GM21528 (cell line): Measurements from ENCODE around the gene ATRN.
"Not testable (repeated sequence)": the region's sequence is repeated elsewhere in the genome, so short reads cannot be mapped to it uniquely, and the experiment has no call there.

Experiments used
- ATAC-seq: cut with Tn5 transposase; IDR thresholded peaks from one replicate; pipeline ENCODE4 v1.9.1; 2021; ENCODE audit warnings: mild to moderate bottlenecking, moderate library complexity; ENCODE audit not compliant: unreplicated experiment, low FRiP score

Gene ATRN

DNA sequence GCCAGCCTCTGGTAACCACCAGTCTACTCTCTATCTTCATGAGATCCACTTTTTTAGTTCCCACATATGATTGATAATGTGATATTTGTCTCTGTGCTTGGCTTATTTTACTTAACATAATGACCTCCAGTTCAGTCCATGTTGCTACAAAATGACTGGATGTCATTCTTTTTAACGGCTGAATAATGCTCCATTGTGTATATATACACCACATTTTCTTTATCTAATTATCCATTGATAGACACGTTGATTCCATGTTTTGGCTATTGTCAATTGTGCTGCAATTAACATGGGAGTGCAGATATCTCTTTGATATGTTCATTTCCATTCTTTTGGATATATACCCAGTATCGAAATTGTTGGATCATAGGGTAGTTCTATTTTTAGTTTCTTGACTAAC lies 89.3 kb downstream of the ATRN start:
- no peak for ATAC-seq

DNA sequence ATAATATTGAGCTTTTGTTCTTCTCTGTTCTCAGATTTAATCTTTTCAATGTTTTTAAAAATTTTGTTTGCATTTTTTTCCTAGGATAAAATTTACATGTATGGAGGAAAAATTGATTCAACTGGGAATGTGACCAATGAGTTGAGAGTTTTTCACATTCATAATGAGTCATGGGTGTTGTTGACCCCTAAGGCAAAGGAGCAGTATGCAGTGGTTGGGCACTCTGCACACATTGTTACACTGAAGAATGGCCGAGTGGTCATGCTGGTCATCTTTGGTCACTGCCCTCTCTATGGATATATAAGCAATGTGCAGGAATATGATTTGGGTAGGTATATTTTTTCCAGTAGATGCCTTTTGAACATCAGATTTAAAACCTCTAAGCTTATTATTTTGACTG lies 89.8 kb downstream of the ATRN start:
- no peak for ATAC-seq

DNA sequence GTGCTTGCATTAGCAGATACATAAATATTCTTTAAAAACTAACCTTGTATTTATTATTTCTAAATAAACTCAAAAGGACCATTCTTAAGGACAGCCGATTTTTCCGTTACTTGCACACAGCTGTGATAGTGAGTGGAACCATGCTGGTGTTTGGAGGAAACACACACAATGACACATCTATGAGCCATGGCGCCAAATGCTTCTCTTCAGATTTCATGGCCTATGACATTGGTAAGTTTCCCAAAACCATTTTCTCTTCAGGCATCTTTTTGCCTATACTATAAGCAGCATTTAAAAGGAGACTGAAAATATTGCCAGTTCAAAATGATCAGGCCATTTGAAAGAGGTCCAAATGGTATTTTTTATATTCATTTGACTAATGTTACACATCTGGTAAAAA lies 92.3 kb downstream of the ATRN start:
- ATAC-seq: no peak

DNA sequence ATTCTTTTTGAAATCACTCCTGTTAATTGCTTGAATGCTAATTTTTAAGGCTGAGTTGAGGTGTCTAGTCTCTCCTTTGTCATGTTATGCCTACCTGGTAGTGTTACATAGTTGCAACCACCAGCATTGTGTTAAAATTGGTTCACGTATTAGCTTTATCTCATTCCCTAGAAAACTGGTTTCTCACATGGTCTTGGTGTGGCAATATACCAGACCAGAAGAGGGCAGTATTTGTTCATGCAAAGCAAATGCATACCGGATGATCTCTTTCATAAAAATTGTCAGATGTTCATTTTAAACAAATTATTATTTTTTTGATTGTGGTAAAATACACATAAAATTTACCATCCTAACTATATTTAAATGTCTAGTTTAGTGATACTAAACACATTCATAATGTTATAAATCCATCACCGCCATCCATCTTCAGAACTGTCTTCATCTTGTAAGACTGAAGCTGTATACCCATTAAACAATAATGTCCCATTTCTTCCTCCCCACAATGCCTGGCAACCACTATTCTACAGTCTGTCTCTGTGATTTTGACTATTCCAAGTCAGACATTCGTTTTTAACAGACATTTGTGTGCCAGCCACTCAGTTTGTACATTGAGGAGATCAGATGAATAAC lies 92.8 kb downstream of the ATRN start:
- no peak for ATAC-seq

DNA sequence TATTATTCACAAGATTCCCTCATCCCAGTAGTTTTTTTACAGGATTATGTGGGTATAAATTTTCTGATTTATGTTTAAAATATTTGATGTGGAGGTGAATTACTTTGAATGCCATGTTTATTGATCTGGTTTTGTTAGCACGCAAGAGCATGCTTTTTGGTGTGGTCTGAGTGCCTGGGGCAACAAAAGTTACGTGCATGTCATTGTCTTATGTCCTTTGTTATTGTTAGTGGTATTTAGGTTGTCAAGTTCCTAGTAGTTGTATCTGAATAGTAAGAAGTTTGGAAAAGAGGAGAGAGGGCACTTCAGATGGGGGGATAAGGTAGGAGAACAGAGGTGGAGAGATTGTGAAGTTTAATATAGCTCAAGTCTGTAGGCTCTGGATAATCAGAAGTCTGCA lies 95.0 kb downstream of the ATRN start:
- ATAC-seq: no peak

DNA sequence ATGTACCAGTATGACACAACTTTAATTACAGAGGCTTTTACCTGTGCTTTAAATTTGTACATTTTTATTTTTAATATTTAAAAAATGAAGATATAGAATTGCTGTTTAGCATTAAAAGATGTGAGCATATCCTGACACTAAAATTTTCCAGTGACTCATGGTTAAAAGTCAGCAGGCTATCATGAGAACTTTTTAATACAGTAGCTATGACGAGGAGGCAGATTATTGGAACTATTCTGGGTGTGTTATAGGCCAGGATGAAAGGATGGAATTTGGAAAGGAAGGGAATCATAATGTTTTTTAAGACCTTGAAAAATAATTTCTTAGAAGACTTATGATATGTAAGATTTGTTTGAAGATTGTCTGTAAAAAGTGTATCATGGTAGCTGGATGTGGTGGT lies 101.3 kb downstream of the ATRN start:
- ATAC-seq: no peak

DNA sequence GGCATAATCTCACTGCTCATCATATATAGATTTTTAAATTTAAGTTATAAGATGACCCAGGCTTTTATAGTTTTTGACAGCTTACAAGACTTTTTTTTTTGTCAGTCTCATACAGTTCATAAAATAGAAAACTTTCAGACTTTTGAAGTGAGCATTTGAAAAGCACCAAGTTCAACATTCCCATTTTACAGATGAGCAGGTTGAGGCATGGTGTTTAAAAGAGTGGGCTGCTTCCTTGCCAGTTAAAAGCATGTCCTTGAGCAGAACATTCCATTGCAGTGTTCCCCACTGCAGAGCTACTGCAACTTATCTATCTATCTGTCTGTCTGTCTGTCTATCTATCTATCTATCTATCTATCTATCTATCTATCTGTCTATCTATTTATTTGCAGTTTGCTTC lies 105.5 kb downstream of the ATRN start:
- no peak for ATAC-seq

DNA sequence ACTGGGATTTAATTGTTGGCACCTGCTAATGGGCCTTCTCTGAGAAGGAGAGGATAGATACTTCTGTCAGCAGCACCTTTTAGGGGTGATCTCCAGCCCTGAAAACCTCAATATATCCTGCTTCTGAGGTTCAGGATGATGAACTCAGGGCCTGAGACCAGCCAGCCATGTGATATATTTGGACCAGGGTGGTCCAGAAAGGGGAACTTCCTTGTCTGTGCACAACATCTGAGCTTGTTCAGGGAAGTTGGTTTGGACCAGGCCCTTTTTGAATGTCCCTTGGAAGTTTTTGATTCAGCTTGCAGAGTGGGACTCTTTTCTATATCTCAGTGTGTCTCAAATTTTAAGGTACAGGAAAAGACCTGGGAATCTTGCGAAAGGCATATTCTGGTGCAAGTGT lies 106.5 kb downstream of the ATRN start:
- no peak for ATAC-seq

DNA sequence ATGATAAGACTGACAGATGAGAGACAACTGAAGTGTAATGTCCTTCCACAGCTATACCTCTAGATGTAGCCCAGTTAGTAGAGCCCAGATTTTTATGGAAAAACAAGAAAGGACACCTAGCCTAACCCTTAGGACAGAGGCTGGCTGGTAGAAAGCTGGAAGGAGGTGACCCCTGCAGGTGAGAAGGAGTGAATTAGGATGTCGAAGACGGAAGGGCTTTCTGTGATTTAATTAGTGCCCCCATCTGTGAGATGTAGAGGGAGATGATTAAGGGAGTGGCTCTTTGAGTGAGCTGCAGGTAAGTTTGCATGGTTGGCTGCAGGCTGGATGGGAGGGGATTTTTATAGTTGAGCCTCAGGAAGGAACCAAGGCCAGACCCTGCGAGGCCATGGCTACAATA lies 109.6 kb downstream of the ATRN start:
- ATAC-seq: no peak

DNA sequence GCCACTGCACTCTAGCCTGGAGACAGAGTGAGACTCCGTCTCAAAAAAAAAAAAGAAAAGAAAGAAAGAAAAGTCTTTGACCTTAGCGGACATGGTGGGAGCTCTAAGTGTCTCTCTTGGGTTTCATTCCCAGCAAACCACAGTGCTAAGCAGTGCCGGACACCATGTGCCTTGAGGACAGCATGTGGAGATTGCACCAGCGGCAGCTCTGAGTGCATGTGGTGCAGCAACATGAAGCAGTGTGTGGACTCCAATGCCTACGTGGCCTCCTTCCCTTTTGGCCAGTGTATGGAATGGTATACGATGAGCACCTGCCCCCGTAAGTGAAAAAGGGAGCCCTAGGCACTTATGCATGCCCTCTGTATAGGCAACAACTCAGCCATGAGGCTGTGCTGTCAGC lies 112.9 kb downstream of the ATRN start:
- no peak for ATAC-seq

DNA sequence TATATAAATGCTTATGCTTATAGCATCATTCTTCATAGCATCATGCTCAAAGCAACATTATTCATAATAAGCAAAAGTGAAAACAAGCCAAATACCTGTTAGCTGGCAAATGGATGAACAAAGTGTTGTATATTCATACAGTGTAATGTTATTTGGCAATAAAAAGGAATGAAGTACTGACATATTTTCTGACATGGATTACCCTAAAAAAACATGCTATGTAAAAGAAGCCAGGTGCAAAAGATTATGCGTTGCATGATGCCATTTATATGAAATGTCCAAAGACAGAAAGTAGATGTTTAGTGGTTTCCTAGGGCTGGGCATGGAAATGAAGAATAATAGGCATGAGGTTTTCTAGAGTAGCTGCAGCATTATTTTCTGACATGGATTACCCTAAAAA lies 115.3 kb downstream of the ATRN start:
- no peak for ATAC-seq

DNA sequence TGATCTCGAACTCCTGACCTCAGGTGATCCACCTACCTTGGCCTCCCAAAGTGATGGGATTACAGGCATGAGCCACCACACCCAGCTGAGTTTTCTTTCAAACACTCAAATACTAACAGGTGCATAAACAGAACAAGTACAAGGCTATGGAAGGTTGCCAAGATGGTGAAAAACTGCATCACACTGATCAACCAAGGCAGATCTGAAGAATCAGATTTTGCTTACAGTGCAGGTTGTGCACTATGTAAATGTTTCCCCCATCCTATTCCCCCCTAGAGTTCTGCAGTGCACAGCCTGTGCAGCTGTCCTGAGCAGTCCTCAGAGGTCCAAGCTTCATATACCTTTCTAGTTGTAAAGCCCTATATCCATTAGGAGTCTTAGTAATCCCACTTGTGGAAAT lies 119.3 kb downstream of the ATRN start:
- ATAC-seq: no peak

DNA sequence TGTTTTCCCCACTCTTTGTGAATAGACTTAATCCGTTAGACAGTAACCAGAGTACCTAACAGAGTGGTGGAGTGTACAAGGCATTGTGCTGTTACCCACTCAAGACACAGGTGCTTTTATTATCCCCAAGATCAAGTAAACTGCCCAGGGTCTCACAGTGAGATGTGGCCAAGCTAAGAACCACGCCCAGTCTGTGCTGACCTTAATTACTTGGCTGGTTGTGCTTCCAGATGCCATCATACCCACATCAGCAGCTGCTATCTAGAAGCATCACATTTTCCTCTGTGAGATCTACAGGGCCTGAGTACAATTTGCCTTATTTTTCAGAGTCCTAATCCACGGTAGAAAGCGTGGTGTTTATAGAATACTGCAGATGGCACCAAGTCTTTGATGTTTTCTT lies 122.1 kb downstream of the ATRN start:
- ATAC-seq: no peak

DNA sequence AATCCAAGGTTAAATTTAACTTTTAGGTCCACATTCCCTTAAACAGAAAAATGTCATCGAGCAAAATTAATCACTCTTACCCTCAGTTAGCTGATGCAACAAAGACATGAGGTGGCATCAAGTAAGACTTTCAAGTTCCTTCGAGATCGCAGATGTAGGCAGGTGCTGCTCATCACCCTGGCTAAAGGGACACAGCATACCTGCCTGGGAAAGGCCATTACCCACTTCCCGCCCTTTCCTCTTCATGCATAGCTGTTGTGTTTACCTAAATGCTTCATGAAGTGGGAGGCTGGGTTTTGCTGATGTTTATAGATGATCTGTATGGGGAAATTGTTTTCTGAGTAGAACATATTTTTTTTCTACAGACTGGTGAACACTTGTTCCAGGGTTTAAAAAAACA lies 124.7 kb downstream of the ATRN start:
- no peak for ATAC-seq

DNA sequence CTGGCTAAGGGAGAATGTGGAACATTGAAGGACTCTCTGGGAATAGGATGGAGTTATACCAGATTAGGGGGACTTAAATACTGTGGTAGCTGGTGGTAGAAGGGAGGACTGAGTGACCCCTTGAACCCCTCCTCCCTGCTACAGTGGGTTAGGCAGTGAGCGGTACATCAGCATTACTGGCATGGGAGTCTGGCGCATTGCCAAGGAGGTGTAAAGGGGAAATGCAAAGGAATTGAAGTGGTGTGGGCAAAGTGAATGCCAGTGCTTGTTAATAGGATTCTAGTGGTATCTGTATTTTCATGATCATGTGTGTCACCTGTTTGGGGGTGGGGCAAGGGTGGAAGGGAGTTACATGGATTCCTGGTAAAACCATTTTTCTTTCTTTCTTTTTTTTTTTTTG lies 132.3 kb downstream of the ATRN start:
- ATAC-seq: no peak

DNA sequence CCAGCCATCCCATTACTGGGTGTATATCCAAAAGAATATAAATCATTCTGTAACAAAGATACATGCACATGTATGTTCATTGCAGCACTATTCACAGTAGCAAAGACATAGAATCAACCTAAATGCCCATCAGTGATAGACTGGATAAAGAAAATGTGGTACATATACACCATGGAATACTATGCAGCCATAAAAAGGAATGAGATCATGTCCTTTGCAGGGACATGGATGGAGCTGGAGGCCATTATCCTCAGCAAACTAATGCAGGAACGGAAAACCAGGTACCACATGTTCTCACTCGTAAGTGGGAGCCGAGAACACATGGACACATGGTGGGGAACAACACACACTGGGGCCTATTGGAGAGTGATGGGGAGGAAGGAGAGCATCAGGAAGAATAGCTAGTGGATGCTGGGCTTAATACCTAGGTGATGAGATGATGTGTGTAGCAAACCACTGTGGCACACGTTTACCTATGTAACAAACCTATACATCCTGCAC lies 134.6 kb downstream of the ATRN start:
- ATAC-seq: not testable (repeated sequence)

DNA sequence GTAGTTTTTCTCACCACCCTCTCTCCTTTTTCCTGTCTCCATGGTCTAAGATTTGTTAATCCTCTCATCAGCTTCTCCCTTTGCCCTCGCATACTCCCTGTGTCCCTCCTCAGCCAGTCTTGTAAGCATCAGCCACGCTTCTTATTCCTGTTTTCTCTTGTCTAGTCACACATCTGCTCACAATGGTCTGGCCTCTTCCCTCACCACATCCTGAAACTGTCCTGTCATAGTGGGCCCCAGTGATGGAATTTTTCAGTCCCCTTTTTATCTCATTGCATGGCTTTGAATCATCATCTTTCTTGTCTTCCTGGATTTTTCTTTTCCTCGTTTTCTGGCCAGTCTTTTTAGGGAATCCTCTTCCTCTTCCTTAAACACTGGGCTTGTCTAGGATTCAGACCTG lies 135.2 kb downstream of the ATRN start:
- no peak for ATAC-seq

DNA sequence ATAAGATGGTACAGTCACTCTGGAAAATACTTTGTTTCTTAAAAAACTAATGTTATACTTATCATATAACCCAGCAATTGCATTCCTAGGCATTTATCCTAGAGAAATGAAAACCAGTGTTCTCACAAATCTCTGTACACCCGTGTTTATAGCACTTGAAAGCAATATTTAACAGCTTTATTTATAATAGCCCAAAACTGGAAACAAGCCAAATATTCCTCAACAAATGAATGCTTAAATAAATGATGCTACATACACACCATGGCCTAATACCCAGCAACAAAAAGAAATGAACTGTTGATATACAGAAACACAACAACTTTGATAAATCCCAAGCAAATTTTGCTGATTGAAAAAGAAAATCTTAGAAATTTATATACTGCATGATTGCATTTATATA lies 141.1 kb downstream of the ATRN start:
- no peak for ATAC-seq

DNA sequence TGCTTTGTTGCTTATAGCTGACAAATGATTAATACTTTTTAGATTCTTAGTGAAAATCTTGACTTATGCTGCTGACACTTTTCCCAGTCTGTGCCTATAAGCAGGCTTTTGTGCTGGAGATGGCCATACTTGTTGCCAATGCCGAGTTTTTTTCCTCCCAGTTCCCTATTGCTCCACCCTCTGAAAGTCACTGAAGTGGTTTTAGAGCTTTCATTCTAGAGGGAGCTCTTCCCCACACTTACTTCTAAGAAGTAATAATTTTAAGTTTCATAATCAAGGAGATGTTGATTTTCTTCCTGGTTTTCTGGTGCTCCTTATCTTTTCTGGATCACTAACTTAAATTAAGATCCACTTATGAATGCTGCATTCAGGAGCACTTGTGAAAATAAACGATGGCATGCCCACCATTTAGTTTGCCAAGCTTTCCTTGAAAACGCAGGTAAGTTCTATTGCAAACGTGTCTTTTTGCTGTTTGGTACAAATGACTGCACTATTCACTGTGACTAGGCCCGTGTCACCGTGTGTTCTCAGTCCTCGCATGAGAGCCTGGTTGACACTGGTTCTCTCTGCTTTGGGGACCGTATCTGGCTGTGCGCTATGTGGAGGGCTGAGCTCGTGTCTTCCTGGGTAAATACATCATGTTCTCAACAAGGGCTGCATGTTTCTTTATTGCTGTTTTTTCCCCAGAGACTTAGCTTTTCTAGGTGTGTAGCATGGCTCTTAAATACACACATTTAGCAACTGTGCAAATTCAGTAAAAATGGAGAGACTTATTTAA lies 142.2 kb downstream of the ATRN start:
- ATAC-seq: no peak

DNA sequence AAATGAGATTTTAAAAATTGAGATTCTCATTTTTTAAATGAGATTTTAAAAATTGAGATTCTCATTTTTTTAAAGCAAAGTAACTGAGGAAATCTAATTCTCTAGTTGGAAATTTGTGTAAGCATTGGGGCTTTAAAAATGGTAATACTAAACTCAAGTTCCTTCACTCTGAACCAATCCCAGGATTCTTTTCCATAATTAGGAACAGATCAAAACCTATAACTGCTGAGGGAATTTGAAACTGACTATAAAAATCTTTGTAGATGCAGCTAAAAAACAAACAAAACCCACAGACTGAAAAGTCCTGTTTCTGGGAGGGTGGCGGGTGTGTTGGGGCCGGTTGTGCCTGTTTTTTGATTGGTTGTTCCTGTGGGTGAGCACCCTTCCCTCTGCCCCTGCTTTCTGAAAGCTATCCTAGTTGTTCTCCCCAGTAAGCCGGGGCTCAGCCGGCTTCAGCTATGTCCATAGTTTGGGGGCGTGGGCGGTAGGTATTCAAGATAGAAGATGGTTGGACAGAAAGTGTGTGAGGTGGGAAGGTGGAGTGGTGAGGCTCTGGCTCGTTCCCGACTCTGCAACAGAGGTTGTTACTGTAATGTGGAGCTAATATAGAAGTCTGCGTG lies 143.1 kb downstream of the ATRN start:
- no peak for ATAC-seq

DNA sequence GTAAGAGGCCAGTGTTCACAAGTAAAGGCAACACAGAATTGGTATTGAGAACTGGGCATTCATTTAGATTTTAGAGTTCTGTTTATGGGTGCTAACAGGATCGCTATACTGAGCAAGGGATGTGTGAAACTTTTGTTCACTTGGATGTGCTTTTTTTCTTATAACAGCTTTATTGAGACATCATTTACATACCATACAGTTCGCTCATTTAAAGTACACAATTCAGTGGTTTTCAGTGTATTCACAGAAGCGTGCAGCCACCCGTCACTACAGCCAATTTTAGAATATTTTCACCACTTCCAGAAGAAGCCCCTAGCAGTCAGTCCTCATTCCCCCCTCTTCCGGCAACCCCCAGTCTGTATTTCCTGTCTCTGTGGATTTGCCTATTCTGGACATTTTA lies 143.6 kb downstream of the ATRN start:
- ATAC-seq: no peak
